GM19463 (cell line): ENCODE results near the gene VASN.
"Not testable (repeated sequence)": the region's sequence is repeated elsewhere in the genome, so short reads cannot be mapped to it uniquely, and the experiment has no call there.

Source experiments
- ATAC-seq: cut with Tn5 transposase; IDR thresholded peaks from one replicate; pipeline ENCODE4 v1.9.1; 2021; ENCODE audit warnings: mild to moderate bottlenecking, moderate library complexity; ENCODE audit not compliant: unreplicated experiment

The VASN gene

GRCh38 chr16:4336701-4337539, 34.7 kb upstream of the VASN start:
- ATAC-seq, result no peak

GRCh38 chr16:4337540-4338088, 34.0 kb upstream of the VASN start:
- ATAC-seq, result no peak

- ATAC-seq, result no peak
Measured at GRCh38 chr16:4338125-4338582, 33.5 kb upstream of the VASN start.

GRCh38 chr16:4338712-4339299, 32.8 kb upstream of the VASN start:
- ATAC-seq, result no peak

GRCh38 chr16:4339455-4339854, 32.2 kb upstream of the VASN start:
- ATAC-seq, result no peak

GRCh38 chr16:4339909-4340308, 31.7 kb upstream of the VASN start:
- no peak for ATAC-seq

GRCh38 chr16:4340443-4340842, 31.2 kb upstream of the VASN start:
- no peak for ATAC-seq

GRCh38 chr16:4341250-4341649, 30.4 kb upstream of the VASN start:
- no peak for ATAC-seq

- no peak for ATAC-seq
Measured at GRCh38 chr16:4342866-4343744, 28.5 kb upstream of the VASN start.

- not testable (repeated sequence) for ATAC-seq
Measured at GRCh38 chr16:4344300-4344982, 27.2 kb upstream of the VASN start.

- no peak for ATAC-seq
Measured at GRCh38 chr16:4344983-4345835, 26.4 kb upstream of the VASN start.

GRCh38 chr16:4345836-4346781, 25.5 kb upstream of the VASN start:
- no peak for ATAC-seq

- no peak for ATAC-seq
Measured at GRCh38 chr16:4347010-4347409, 24.6 kb upstream of the VASN start.

- no peak for ATAC-seq
Measured at GRCh38 chr16:4347765-4348509, 23.7 kb upstream of the VASN start.

- no peak for ATAC-seq
Measured at GRCh38 chr16:4349332-4349731, 22.3 kb upstream of the VASN start.

GRCh38 chr16:4350365-4350786, 21.3 kb upstream of the VASN start:
- no peak for ATAC-seq

- peak; percentile 96 for ATAC-seq
Measured at GRCh38 chr16:4350787-4351659, 20.6 kb upstream of the VASN start, which contains the start of gene PAM16. PAM16 (minus strand) TSS chr16:4351321; CDS start chr16:4351234, 87 bp downstream.
